GM23338 (cell line): ENCODE results near the gene ACOX1.

Experiments used
- CREB1 ChIP-seq: fragments of 250-450 bp; sonication (Bioruptor Pico); IDR thresholded peaks from 2 replicates; pipeline ENCODE4 v1.5.0; 2020; ENCODE audit warnings: low read depth, mild to moderate bottlenecking, moderate library complexity
- EZH2 ChIP-seq: fragments of 200-600 bp; sonication (generic); IDR thresholded peaks from one replicate; pipeline ENCODE4 v1.8.0; 2017; ENCODE audit warnings: antibody characterized with exemption, mild to moderate bottlenecking, low read depth; ENCODE audit not compliant: unreplicated experiment
- POLR2AphosphoS5 ChIP-seq: IDR thresholded peaks from 2 replicates; pipeline ENCODE4 v1.6.1; 2016; ENCODE audit warnings: antibody characterized with exemption, low read depth
- TF ChIP-seq, protein P1 (sequence below): IDR thresholded peaks from one replicate; pipeline ENCODE4 v1.6.1; 2018; ENCODE audit warnings: antibody characterized with exemption; ENCODE audit not compliant: unreplicated experiment
- TF ChIP-seq, protein P2 (sequence below), 2 experiments: fragments of 200-600 bp in 1 of 2; sonication (generic) in 1 of 2; conservative IDR thresholded peaks; 2 replicates each; pipeline versions ENCODE4 v1.5.1 to v1.6.1; 2016 to 2017; ENCODE audit warnings: antibody characterized with exemption in 2 of 2, low read depth in 2 of 2, mild to moderate bottlenecking in 2 of 2, moderate library complexity in 1 of 2

DNA sequence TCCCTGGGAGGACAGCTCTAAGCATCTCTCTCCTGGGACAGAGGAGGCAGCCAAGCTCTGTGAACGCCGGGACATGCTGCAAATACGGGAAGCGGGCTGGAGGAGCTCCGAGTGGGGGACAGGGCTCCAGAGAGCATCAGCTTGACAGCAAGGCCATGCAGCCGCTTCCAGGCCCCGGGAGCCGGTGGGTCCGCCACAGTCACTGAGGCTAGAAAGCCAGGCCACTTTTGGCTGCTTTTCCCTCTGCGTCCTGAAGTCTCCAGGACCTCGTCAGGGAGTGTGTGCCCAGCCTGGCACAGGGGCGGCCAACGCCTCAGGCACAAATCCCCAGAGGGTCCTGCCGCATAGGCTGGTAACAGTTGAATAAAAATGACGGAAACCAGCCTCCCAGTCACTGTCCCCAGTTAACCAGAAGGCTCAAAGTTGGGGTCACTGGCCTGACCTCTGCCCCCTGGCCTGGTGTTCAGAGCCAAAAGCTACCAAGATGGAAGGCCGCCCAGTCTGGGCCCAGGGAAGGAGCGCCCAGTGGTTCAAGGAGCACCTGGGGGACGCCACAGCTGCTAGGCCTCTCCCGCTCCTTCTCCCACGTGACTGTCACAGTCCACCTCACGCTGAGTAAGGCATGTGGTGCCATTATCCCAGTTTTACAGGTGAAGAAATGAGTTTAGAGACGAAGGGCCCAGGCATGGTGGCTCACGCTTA, 79.0 kb downstream of the ACOX1 start:
- TF ChIP-seq, protein P1, sequence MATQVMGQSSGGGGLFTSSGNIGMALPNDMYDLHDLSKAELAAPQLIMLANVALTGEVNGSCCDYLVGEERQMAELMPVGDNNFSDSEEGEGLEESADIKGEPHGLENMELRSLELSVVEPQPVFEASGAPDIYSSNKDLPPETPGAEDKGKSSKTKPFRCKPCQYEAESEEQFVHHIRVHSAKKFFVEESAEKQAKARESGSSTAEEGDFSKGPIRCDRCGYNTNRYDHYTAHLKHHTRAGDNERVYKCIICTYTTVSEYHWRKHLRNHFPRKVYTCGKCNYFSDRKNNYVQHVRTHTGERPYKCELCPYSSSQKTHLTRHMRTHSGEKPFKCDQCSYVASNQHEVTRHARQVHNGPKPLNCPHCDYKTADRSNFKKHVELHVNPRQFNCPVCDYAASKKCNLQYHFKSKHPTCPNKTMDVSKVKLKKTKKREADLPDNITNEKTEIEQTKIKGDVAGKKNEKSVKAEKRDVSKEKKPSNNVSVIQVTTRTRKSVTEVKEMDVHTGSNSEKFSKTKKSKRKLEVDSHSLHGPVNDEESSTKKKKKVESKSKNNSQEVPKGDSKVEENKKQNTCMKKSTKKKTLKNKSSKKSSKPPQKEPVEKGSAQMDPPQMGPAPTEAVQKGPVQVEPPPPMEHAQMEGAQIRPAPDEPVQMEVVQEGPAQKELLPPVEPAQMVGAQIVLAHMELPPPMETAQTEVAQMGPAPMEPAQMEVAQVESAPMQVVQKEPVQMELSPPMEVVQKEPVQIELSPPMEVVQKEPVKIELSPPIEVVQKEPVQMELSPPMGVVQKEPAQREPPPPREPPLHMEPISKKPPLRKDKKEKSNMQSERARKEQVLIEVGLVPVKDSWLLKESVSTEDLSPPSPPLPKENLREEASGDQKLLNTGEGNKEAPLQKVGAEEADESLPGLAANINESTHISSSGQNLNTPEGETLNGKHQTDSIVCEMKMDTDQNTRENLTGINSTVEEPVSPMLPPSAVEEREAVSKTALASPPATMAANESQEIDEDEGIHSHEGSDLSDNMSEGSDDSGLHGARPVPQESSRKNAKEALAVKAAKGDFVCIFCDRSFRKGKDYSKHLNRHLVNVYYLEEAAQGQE: no peak
- TF ChIP-seq EZH2 (no peak), CREB1 (CRISPR knock-in tag) (no peak), POLR2AphosphoS5 (no peak)
- TF ChIP-seq, protein P2, sequence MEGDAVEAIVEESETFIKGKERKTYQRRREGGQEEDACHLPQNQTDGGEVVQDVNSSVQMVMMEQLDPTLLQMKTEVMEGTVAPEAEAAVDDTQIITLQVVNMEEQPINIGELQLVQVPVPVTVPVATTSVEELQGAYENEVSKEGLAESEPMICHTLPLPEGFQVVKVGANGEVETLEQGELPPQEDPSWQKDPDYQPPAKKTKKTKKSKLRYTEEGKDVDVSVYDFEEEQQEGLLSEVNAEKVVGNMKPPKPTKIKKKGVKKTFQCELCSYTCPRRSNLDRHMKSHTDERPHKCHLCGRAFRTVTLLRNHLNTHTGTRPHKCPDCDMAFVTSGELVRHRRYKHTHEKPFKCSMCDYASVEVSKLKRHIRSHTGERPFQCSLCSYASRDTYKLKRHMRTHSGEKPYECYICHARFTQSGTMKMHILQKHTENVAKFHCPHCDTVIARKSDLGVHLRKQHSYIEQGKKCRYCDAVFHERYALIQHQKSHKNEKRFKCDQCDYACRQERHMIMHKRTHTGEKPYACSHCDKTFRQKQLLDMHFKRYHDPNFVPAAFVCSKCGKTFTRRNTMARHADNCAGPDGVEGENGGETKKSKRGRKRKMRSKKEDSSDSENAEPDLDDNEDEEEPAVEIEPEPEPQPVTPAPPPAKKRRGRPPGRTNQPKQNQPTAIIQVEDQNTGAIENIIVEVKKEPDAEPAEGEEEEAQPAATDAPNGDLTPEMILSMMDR (conservative IDR thresholded peaks at IDR 0.05; ENCODE audit: low read depth in 2 of 2): no peak
